NCI-H1930 (cell line): ENCODE results near the gene FAM174C.
A peak's percentile ranks its signal among the peaks of the same experiment; 100 is the strongest.

Experiments
- DNase-seq, 2 experiments: peaks; one replicate each; lab custom pipeline; 2025; lab: John Stamatoyannopoulos, UW

FAM174C gene

DNA sequence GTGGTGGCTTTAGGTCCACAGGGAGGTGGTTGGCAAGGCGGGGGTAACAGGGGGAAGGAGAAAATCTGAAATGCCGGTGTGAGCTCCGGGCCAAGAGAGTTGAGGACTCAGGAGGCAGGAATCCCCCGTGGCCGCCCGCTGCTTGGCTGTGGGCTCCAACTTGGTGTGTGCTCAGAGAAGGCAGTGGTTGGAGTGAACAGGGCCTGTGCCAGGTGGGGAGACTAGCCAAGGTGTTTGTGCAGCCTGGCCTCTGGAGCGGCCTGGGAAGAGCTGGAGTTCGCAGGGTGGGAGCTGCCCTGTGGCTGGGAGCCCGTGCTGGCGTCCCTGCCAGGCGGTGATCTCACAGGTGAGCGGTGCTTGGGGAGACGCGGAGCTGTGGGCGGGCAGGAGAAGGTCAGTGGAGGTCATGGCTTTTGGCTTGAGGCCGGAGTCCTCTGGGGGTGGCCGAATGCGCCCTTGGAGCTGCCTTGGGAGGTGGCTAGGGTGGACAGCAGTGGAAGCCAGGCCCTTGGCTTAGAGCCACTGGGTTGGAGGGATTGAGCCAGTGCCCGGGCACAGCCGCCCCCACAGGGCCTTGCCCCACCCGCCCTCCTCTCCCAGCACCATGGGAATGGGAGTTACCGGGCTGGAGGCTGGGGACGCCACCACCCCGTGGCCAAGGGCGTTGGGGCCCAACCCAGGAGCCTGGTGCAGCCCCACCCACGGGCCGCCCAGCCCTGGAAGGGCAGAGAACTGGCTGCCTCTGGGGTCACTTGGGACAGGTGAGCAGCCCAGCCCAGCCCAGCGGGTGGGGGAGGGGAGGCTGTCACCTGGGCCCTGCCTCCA is 13.3 kb upstream of the FAM174C start:
- no peak for DNase-seq

GRCh38 chr19:1262623-1263123 is 12.7 kb upstream of the FAM174C start:
- DNase-seq = no peak

DNA sequence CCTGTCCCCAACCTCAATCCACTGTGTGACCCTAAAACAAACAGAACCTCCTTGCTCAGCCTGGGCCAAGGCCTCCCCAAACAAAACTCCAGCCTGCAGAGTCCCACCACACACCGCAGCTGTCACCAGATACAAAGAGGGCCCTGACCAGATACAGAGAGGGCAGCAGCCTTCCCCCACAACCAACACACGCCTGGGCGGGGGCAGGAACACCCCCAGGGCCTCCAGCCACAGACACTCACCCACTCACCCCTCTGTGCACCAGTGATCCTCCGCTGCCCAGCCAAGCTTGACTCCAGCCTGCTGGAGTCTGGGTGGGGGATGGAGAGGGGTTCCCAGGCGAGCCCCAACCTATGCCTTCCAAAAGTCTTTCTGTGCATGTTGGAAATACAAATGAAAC is 12.1 kb upstream of the FAM174C start:
- no peak for DNase-seq

DNA sequence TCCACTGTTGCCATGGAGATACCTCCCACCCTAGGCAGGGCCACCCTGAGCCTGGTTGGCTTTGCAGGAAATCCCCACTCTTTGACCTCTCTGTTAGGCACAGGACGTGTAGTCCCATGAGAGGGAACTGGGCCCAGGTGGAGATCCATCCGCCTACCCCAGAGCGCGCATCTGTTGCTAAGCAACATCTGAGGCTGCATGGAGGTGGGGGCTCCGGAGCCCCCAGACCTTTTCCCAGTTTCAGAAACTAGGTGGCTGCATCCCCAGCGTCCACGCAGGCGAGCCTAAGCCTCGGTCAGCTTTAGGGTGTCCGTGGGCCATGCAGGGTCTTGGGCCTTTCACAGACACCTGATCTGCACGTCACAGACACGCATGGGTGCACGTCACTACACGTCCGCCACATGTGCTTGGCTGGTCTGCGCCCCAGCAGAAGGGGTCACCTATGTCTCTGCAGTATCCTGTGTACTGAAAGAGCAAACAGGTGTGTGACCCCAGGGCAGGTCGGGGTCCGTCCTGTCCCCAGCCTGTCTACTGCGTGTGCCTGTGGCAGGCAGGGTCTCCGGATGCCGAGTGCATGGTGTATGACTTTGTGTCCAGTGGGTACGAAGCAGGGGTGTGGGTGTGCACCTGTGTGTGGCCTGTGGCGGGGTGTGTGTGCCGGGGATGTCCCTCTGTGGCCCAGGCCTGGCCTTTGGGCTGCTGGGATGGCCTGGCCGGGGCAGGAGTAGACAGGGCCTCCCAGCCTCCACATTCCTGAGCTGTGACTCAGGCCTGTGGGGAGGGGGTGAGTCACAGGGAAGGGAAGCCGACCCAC is 10.3 kb upstream of the FAM174C start:
- no peak for DNase-seq

GRCh38 chr19:1265615-1266128 is 9.7 kb upstream of the FAM174C start:
- no peak for DNase-seq

DNA sequence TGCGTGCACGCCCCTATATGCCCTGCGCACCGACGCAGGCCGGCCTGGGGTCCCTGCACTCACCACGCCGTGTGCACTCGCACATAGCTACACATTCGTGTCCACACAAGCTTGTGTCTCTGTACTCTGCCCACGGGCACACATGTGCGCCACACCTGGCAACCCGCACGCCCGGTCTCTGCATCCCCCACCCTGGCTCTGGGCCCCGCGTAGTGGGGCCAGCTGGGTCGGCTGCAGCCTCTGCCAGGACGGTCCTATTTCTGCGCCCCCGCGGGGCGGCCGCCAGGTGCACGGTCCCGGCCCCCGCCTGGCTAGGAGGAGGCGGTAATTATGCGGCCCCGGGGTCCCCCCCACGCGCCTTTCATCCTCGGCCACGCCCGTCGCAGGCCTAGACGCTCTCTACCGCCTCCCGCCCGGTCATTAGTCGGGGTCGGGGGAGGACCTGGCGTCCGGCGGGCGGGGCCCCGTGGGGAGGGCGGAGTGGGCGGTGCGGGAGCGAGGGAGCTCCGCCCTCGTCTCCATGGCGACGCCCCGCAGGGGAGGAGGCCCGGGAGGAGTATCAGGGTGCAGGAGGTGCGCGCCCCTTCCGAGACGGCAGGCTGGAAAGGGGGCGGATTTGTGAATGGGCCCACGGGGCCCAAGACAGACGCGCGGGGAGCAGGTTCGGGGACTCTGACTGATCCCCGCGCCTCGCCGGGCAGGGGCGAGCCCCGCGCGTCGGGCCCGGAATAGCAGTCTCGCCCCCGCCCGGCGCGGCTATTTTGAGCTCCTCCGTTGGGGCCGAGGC is 9.0 kb upstream of the FAM174C start:
- DNase-seq = peak; percentile 75 to 80

DNA sequence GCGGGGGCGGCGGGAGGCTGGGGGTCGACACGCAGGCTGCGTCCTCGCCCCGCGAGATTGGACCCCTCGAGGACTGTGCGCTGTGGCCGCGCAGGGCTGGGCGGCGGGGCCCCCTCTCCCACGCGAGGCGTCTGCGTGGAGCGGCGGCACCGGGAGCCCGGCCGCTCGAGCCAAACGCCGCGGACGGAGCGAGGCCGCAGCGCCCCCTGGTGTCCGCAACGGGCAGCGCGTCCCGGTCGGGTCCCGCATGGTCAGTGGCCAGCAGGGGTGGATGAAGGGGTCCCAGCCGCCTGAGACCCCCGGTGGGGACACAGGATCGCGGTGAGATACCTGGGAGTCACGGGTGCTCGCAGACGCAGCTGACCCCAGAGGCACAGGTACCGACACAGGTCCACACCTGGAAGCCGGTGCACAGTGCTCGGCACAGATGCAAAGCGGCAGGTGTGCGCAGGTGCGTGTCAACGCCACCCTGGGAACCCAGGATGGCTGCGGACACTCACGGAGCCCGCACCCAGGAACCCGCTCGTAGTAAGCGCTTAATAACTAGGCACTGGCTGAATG is 8.3 kb upstream of the FAM174C start:
- DNase-seq = peak; percentile 34 to 63

DNA sequence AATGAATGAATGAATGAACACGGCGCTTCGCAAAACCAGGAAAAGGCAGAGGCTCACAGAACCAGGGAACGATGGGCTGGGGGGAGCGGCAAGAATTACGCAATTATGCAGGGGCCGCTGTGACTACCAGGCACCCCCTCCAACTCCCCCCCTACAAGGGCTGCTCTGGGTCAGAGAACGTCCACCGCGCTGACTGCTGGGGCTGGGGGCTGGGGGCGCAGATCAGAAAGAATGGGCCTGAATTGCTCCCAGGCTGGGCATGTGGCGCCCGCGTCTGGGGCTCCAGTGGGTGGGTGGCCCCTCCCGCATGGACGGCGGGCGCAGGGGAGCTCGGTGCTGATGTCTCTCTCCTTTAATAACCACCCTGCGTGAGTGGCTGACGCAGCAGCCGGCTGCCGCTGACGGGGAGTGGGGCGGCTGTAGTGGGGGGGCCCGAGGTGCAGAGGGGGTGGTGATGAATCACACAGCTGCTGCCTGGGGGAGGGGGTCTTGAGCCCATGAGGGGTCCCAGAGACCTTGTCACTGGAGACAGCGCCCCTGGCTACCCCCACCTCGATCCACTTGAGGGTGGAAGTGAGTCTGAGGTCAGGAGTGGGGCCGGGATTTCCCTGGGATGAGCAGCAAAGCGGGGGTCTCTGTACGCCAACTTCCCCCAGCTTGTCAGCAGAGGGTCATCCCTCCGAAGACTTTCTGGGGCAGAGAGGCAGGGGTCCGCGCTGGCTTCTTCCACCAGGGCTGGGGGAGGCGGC is 7.7 kb upstream of the FAM174C start:
- no peak for DNase-seq

DNA sequence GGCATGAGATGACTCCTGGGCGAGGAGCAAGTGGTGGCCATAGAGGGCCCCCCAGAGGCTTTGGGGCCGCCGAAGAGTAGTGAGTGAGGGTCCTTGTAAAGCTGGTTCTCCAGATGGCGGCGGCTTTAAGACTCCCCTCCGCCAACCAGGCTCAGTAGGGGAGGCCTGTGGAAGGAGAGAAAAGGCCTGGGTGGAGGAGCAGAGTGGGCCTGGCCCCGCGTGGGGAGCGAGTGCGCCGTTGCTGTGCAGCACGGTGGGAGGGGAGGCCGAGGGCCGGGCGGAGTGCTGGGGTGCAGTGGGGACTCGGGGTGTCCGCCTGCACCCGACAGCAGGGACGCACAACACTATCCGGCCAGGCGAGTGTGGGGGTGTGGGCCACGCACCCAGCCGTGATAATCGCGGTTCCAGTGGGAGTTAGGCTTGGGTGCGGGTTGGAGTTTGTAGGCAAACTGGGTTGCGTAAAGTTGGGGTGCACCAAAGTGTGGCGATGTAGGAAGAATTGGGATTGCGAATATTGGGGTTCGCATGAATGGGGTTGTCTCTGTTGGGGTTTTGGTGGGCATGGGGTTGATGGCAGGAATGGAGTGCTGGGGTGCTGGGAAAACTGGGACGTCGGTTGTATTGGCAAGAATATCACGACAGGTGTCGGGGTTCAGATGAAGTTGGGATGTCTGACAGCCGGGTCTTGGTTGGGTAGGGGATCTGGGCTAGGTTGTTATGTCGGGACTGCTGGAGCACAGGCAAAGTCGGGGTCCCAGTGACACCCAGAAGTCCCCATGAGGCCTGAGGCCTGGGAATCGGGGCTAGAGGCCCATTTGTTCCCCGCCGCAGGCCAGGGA is 6.9 kb upstream of the FAM174C start:
- DNase-seq = no peak

DNA sequence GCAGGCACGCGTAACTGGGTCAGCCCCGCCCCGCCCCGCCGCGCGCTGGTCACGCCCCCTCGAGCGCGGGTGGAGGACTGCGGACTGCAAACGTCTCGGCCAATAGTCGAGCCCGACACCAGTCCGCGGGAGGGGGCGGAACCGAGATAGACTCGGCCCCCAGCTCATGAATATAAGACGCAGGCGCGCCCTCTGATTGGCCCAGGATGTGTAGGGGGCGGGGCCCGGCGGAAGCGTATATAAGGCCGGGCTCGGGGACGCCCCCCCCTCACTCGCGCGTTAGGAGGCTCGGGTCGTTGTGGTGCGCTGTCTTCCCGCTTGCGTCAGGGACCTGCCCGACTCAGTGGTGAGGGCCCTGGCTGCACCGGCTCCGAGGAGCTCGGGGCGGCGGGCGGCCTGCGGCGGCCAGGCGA is 6.3 kb upstream of the FAM174C start, which contains the start of gene CIRBP:
TSS of gene CIRBP (plus strand) at position 268 of the 413 bp plus-strand sequence. CDS start 1,602 bp downstream, outside the sequence.
- DNase-seq = peak; percentile 90 to 93

GRCh38 chr19:1269478-1270212 is 5.7 kb upstream of the FAM174C start:
- peak; percentile 76 to 84 for DNase-seq

DNA sequence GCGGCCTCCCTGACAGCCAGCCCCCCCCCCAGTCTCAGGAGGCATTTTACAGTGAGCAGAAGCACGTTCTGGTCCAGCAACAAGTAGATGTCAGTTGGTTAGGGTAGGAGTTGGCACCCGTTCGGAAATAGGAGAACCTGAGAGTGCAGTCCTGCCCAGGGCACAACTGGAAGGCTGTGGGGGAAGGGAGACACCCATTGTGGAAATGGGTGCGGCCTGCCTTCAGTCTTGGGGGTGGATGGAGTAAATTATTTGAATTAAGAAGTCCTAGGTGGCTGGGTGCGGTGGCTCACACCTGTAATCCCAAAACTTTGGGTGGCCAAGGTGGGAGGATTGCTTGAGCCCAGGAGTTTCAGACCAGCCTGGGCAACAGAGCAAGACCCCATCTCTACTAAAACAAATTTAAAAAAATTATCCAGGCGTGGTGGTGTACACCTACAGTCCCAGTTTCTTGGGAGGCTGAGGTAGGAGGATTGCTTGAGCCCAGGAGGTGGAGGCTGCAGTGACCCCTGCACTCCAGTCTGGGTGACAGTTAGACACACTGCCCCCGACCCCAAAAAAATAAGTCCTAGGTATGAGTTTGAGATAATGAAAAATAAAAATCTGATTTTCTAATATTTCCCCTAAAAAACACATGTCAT is 5.0 kb upstream of the FAM174C start:
- DNase-seq = no peak

GRCh38 chr19:1270854-1271527 is 4.3 kb upstream of the FAM174C start:
- DNase-seq = no peak

DNA sequence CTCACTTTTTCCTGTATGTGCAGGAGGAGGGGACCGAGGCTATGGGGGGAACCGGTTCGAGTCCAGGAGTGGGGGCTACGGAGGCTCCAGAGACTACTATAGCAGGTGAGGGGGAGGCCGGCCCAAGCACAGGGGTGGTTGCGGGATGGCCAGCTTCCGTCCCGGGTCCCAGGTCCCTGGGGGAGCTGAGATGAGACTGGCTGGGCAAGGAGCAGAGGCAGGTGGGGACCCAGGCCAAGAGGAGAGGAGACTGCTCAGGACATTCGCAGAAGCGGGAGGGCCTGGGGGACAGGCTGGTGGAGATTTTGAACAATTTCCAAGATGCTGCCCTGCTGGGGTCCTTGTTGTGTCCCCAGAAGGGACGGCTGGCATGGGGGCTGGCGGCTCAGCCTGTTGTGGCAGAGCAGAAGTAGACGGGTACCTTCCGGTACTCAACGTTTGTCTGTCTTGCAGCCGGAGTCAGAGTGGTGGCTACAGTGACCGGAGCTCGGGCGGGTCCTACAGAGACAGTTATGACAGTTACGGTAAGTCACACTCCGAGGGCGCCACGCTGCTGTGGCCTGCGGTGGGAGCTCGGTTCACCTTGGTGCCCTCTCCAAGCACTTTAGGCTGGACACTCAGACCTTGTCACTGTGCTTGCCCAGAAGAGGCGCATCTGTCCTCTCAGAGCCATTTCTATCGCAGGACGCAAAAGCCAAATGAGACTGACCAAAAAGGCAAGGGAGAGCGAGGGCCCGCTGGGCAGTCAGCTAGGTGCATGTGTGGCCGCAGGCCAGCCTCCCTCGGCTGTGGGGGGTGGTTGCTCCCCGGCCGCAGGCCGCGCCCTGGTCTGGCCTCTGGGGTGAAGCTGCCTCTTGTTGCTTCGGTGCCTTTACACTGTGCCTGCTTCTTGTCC is 3.6 kb upstream of the FAM174C start:
- DNase-seq = no peak

DNA sequence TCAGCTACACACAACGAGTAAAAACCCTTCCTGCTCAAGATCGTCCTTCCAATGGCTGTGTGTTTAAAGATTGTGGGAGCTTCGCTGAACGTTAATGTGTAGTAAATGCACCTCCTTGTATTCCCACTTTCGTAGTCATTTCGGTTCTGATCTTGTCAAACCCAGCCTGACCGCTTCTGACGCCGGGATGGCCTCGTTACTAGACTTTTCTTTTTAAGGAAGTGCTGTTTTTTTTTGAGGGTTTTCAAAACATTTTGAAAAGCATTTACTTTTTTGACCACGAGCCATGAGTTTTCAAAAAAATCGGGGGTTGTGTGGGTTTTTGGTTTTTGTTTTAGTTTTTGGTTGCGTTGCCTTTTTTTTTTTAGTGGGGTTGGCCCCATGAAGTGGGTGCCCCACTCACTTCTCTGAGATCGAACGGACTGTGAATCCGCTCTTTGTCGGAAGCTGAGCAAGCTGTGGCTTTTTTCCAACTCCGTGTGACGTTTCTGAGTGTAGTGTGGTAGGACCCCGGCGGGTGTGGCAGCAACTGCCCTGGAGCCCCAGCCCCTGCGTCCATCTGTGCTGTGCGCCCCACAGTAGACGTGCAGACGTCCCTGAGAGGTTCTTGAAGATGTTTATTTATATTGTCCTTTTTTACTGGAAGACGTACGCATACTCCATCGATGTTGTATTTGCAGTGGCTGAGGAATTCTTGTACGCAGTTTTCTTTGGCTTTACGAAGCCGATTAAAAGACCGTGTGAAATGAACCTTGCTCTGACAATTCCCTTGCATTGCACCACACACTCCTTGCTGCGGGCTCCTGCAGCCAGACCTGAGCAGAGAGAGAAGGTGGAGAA is 2.7 kb upstream of the FAM174C start:
- no peak for DNase-seq
